Panc1 (cell line): ENCODE measurements around the gene DPYSL5.

ENCODE experiments used
- POLR2AphosphoS5 ChIP-seq: IDR thresholded peaks from 2 replicates; pipeline ENCODE4 v1.6.1; 2012; ENCODE audit warnings: mild to moderate bottlenecking, low read depth, low read length, moderate library complexity
- SIN3A ChIP-seq: IDR thresholded peaks from 2 replicates; pipeline ENCODE4 v1.6.1; 2012; ENCODE audit warnings: low read depth, mild to moderate bottlenecking, low read length, moderate library complexity, borderline replicate concordance; ENCODE audit not compliant: insufficient read depth
- TF ChIP-seq, protein P1 (sequence below): fragments of 450-650 bp; IDR thresholded peaks from 2 replicates; pipeline ENCODE4 v1.5.1; 2017; ENCODE audit warnings: mild to moderate bottlenecking

- TF ChIP-seq, protein P1, sequence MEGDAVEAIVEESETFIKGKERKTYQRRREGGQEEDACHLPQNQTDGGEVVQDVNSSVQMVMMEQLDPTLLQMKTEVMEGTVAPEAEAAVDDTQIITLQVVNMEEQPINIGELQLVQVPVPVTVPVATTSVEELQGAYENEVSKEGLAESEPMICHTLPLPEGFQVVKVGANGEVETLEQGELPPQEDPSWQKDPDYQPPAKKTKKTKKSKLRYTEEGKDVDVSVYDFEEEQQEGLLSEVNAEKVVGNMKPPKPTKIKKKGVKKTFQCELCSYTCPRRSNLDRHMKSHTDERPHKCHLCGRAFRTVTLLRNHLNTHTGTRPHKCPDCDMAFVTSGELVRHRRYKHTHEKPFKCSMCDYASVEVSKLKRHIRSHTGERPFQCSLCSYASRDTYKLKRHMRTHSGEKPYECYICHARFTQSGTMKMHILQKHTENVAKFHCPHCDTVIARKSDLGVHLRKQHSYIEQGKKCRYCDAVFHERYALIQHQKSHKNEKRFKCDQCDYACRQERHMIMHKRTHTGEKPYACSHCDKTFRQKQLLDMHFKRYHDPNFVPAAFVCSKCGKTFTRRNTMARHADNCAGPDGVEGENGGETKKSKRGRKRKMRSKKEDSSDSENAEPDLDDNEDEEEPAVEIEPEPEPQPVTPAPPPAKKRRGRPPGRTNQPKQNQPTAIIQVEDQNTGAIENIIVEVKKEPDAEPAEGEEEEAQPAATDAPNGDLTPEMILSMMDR: no peak
- TF ChIP-seq POLR2AphosphoS5 (no peak), SIN3A (no peak)
These were observed 137.9 kb downstream of the DPYSL5 start for GRCh38 chr2:26985807-26986206.
